Muscle of back (tissue), 11 donors: ENCODE results near the gene GRHL1. TPM values are rescaled to one million over a fixed set of nuclear protein-coding genes. Genes with fewer than 3 reads are reported as not detected.

Experiments used
- DNase-seq, 3 donors: peaks; one replicate each; pipeline versions ENCODE4 v3.0.0 to v3.0.0-alpha.2; 2013
- polyA plus RNA-seq, 10 donors: library from polyadenylated mRNA; unstranded; fragments of 120-200 nt; gene quantifications; one replicate each; pipeline ENCODE4 v1.2.1, GENCODE V29; 2013; ENCODE audit not compliant: insufficient read length in 10 of 10

Gene GRHL1
- polyA plus RNA-seq, 10 donors = 0.60 to 8.0 (median 1.3) TPM

- no peak for DNase-seq
These were observed 2.8 kb upstream of the GRHL1 start for GRCh38 chr2:9948721-9949120.

GRCh38 chr2:9949239-9949991, 2.1 kb upstream of the GRHL1 start:
- no peak for DNase-seq

GRCh38 chr2:9949992-9950520, 1.4 kb upstream of the GRHL1 start:
- no peak for DNase-seq

- peak in 2 of 3 donors; percentile 44 to 62 for DNase-seq
These were observed 797 bp upstream of the GRHL1 start for GRCh38 chr2:9950521-9951271.

- no peak for DNase-seq
These were observed 296 bp upstream of the GRHL1 start for GRCh38 chr2:9951272-9951521.

GRCh38 chr2:9952286-9952737, 819 bp downstream of the GRHL1 start:
- no peak for DNase-seq

- DNase-seq = no peak
These were observed 1.5 kb downstream of the GRHL1 start for GRCh38 chr2:9952856-9953503.

- DNase-seq = no peak
These were observed 2.6 kb downstream of the GRHL1 start for GRCh38 chr2:9954136-9954535.

GRCh38 chr2:9958057-9958456, 6.6 kb downstream of the GRHL1 start:
- DNase-seq = no peak

GRCh38 chr2:9959262-9959661, 7.8 kb downstream of the GRHL1 start:
- no peak for DNase-seq

- DNase-seq = no peak
These were observed 9.5 kb downstream of the GRHL1 start for GRCh38 chr2:9961013-9961412.

GRCh38 chr2:9964334-9964980, 13.0 kb downstream of the GRHL1 start:
- DNase-seq = no peak

- DNase-seq = no peak
These were observed 13.8 kb downstream of the GRHL1 start for GRCh38 chr2:9965119-9965822.

GRCh38 chr2:9966491-9967022, 15.1 kb downstream of the GRHL1 start:
- no peak for DNase-seq

GRCh38 chr2:9967053-9967775, 15.7 kb downstream of the GRHL1 start:
- no peak for DNase-seq

GRCh38 chr2:9968553-9969497, 17.3 kb downstream of the GRHL1 start:
- no peak for DNase-seq

- peak in 1 of 3 donors; percentile 62 for DNase-seq
These were observed 18.9 kb downstream of the GRHL1 start for GRCh38 chr2:9970200-9971044.

GRCh38 chr2:9971105-9971818, 19.8 kb downstream of the GRHL1 start:
- DNase-seq = no peak
